Measurements from ENCODE around the gene SLC25A43. TPM values are rescaled to one million over a fixed set of nuclear protein-coding genes. Genes with fewer than 3 reads are reported as not detected.

Gene SLC25A43
- total RNA-seq, 1 experiment from 2014 or later = 4.5 TPM

GRCh38 chrX:119423631-119424030 is 24.5 kb downstream of the SLC25A43 start:
- TF ChIP-seq GTF2I (CRISPR knock-in tag; conservative IDR thresholded peaks at IDR 0.05) (no peak), ZNF423 (CRISPR knock-in tag; IDR thresholded peaks at IDR 0.05) (no peak), RELA (CRISPR knock-in tag; IDR thresholded peaks at IDR 0.05; ENCODE audit: borderline replicate concordance) (no peak), MYBL2 (CRISPR knock-in tag; IDR thresholded peaks at IDR 0.05) (no peak), ETV6 (CRISPR knock-in tag; IDR thresholded peaks at IDR 0.05) (no peak), TP53 (CRISPR knock-in tag; IDR thresholded peaks at IDR 0.05) (no peak), ZNF396 (CRISPR knock-in tag; IDR thresholded peaks at IDR 0.05; ENCODE audit: borderline replicate concordance) (no peak), FOXP1 (CRISPR knock-in tag; IDR thresholded peaks at IDR 0.05; ENCODE audit: borderline replicate concordance) (no peak), ZNF138 (CRISPR knock-in tag; conservative IDR thresholded peaks at IDR 0.05) (no peak)
- TF ChIP-seq, protein P1, sequence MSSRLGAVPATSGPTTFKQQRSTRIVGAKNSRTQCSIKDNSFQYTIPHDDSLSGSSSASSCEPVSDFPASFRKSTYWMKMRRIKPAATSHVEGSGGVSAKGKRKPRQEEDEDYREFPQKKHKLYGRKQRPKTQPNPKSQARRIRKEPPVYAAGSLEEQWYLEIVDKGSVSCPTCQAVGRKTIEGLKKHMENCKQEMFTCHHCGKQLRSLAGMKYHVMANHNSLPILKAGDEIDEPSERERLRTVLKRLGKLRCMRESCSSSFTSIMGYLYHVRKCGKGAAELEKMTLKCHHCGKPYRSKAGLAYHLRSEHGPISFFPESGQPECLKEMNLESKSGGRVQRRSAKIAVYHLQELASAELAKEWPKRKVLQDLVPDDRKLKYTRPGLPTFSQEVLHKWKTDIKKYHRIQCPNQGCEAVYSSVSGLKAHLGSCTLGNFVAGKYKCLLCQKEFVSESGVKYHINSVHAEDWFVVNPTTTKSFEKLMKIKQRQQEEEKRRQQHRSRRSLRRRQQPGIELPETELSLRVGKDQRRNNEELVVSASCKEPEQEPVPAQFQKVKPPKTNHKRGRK (CRISPR knock-in tag; IDR thresholded peaks at IDR 0.05; ENCODE audit: borderline replicate concordance) = no peak
- TF ChIP-seq, protein P2, sequence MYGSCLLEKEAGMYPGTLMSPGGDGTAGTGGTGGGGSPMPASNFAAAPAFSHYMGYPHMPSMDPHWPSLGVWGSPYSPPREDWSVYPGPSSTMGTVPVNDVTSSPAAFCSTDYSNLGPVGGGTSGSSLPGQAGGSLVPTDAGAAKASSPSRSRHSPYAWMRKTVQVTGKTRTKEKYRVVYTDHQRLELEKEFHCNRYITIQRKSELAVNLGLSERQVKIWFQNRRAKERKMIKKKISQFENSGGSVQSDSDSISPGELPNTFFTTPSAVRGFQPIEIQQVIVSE (CRISPR knock-in tag; IDR thresholded peaks at IDR 0.05; ENCODE audit: borderline replicate concordance) = no peak
- TF ChIP-seq, protein P3, sequence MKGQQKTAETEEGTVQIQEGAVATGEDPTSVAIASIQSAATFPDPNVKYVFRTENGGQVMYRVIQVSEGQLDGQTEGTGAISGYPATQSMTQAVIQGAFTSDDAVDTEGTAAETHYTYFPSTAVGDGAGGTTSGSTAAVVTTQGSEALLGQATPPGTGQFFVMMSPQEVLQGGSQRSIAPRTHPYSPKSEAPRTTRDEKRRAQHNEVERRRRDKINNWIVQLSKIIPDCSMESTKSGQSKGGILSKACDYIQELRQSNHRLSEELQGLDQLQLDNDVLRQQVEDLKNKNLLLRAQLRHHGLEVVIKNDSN (CRISPR knock-in tag; IDR thresholded peaks at IDR 0.05) = no peak
- Mint-ChIP-seq H3K9me3 (no peaks in the 10 kb centered on the region), H3K27me3 (ENCODE audit: low read depth) (no peaks in the 10 kb centered on the region), H3K4me3 (no peak overlapping the region), H3K36me3 (no peaks in the 10 kb centered on the region; the same call in 1 of the 2 replicates), H3K27ac (no peak overlapping the region), H3K4me1 (peaks cover 21% of the 10 kb centered on the region)
- ChIA-PET CTCF (no interaction called here), POLR2A (no interaction called here)
- DNase-seq (ENCODE audit: low spot score) = no peak
- ATAC-seq = no peak

DNA sequence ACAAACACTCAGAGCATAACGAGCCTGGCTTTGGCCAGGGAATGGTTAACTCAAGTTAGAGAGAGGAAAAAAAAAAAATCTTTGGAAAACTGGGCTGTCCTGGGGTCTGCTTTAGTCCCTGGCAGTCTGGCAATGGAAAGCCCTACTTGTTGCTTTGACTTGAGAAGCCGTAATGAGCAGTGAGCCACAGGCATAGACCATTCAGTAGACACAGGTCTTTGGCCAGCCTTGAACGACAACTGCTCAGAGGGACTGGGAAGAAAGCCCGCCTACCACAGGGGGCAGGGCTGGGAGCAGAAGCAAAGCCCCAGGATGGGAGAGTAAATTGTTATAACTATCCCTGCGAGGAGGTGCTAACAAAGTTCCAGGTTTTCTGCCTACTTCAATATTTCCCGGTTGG is 25.9 kb downstream of the SLC25A43 start:
- TF ChIP-seq GTF2I (CRISPR knock-in tag; conservative IDR thresholded peaks at IDR 0.05) = no peak
- TF ChIP-seq, protein P3 (CRISPR knock-in tag; IDR thresholded peaks at IDR 0.05) = no peak
- TF ChIP-seq CBFB (CRISPR knock-in tag; IDR thresholded peaks at IDR 0.05; ENCODE audit: low read depth) = no peak
- Mint-ChIP-seq H3K27me3 (ENCODE audit: low read depth) (no peaks in the 10 kb centered on the region), H3K4me3 (no peak overlapping the region), H3K4me1 (peaks cover 14% of the 10 kb centered on the region), H3K27ac (peak overlapping the region; percentile 74; the same call in 1 of the 2 replicates), H3K36me3 (peaks cover 5% of the 10 kb centered on the region; the same call in 1 of the 2 replicates), H3K9me3 (no peaks in the 10 kb centered on the region)
- POLR2A ChIA-PET = no interaction called here
- no peak for DNase-seq (ENCODE audit: low spot score)
- ATAC-seq = peak; percentile 46; the same call in 1 of the 2 replicates
- CTCF ChIA-PET = no interaction called here

GRCh38 chrX:119427024-119427794 is 28.1 kb downstream of the SLC25A43 start:
- Mint-ChIP-seq H3K4me3 (no peak overlapping the region), H3K27me3 (ENCODE audit: low read depth) (no peaks in the 10 kb centered on the region), H3K36me3 (peaks cover 5% of the 10 kb centered on the region; the same call in 1 of the 2 replicates), H3K27ac (no peak overlapping the region; the same call in 1 of the 2 replicates), H3K9me3 (no peaks in the 10 kb centered on the region), H3K4me1 (peaks cover 14% of the 10 kb centered on the region)
- POLR2A ChIA-PET = no interaction called here
- CTCF ChIA-PET = interaction anchor here (0.5 to 1.4 kb wide), 2 partner anchors 37 to 260 kb away, joined by 3 read pairs; no protein-coding TSS in a partner anchor
- DNase-seq (ENCODE audit: low spot score) (no peak), ATAC-seq (peak; percentile 60)
- TF ChIP-seq, protein P4, sequence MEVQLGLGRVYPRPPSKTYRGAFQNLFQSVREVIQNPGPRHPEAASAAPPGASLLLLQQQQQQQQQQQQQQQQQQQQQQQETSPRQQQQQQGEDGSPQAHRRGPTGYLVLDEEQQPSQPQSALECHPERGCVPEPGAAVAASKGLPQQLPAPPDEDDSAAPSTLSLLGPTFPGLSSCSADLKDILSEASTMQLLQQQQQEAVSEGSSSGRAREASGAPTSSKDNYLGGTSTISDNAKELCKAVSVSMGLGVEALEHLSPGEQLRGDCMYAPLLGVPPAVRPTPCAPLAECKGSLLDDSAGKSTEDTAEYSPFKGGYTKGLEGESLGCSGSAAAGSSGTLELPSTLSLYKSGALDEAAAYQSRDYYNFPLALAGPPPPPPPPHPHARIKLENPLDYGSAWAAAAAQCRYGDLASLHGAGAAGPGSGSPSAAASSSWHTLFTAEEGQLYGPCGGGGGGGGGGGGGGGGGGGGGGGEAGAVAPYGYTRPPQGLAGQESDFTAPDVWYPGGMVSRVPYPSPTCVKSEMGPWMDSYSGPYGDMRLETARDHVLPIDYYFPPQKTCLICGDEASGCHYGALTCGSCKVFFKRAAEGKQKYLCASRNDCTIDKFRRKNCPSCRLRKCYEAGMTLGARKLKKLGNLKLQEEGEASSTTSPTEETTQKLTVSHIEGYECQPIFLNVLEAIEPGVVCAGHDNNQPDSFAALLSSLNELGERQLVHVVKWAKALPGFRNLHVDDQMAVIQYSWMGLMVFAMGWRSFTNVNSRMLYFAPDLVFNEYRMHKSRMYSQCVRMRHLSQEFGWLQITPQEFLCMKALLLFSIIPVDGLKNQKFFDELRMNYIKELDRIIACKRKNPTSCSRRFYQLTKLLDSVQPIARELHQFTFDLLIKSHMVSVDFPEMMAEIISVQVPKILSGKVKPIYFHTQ (CRISPR knock-in tag; IDR thresholded peaks at IDR 0.05) = no peak
- TF ChIP-seq USF2 (CRISPR knock-in tag; IDR thresholded peaks at IDR 0.05) = no peak
- TF ChIP-seq NR3C1 (CRISPR knock-in tag; conservative IDR thresholded peaks at IDR 0.05; ENCODE audit: low read depth) = no peak
- TF ChIP-seq FOXJ3 (CRISPR knock-in tag; IDR thresholded peaks at IDR 0.05; ENCODE audit: borderline replicate concordance) = no peak
- TF ChIP-seq GTF2I (CRISPR knock-in tag; conservative IDR thresholded peaks at IDR 0.05) = no peak
- TF ChIP-seq ATF6 (CRISPR knock-in tag; IDR thresholded peaks at IDR 0.05) = no peak

Data from WTC11 (cell line).